GM21528 (cell line): ENCODE data around the gene SYT9.

Experiments
- ATAC-seq: cut with Tn5 transposase; IDR thresholded peaks from one replicate; pipeline ENCODE4 v1.9.1; 2021; ENCODE audit warnings: mild to moderate bottlenecking, moderate library complexity; ENCODE audit not compliant: unreplicated experiment, low FRiP score

SYT9 gene

GRCh38 chr11:7251836-7252682 lies at the start of gene SYT9:
Gene SYT9, plus strand, starts transcription at chr11:7251904. Its CDS starts 283 bp downstream, at chr11:7252187.
- ATAC-seq, result peak; percentile 74

GRCh38 chr11:7202412-7202811 lies 49.3 kb upstream of the SYT9 start:
- no peak for ATAC-seq

- ATAC-seq, result no peak
These were observed 46.9 kb upstream of the SYT9 start for GRCh38 chr11:7204778-7205177.

- no peak for ATAC-seq
These were observed 43.3 kb upstream of the SYT9 start for GRCh38 chr11:7208391-7208790.

- no peak for ATAC-seq
These were observed 32.2 kb upstream of the SYT9 start for GRCh38 chr11:7219491-7219890.

GRCh38 chr11:7220636-7221035 lies 31.1 kb upstream of the SYT9 start:
- no peak for ATAC-seq

- ATAC-seq, result no peak
These were observed 29.1 kb upstream of the SYT9 start for GRCh38 chr11:7222619-7223018.

GRCh38 chr11:7239877-7240276 lies 11.8 kb upstream of the SYT9 start:
- no peak for ATAC-seq

- no peak for ATAC-seq
These were observed 6.4 kb upstream of the SYT9 start for GRCh38 chr11:7245341-7245740.

- no peak for ATAC-seq
These were observed 5.5 kb upstream of the SYT9 start for GRCh38 chr11:7246179-7246578.

- ATAC-seq, result no peak
These were observed 1.5 kb upstream of the SYT9 start for GRCh38 chr11:7250166-7250565.

- ATAC-seq, result no peak
These were observed 243 bp upstream of the SYT9 start for GRCh38 chr11:7251487-7251835.

- ATAC-seq, result no peak
These were observed 1.0 kb downstream of the SYT9 start for GRCh38 chr11:7252683-7253213.

- no peak for ATAC-seq
These were observed 2.1 kb downstream of the SYT9 start for GRCh38 chr11:7253800-7254199.

GRCh38 chr11:7254731-7255291 lies 3.1 kb downstream of the SYT9 start:
- no peak for ATAC-seq

- no peak for ATAC-seq
These were observed 5.2 kb downstream of the SYT9 start for GRCh38 chr11:7256943-7257342.

GRCh38 chr11:7257724-7258123 lies 6.0 kb downstream of the SYT9 start:
- ATAC-seq, result no peak

GRCh38 chr11:7261578-7261977 lies 9.9 kb downstream of the SYT9 start:
- ATAC-seq, result no peak

GRCh38 chr11:7262672-7263071 lies 11.0 kb downstream of the SYT9 start:
- no peak for ATAC-seq

- ATAC-seq, result no peak
These were observed 12.1 kb downstream of the SYT9 start for GRCh38 chr11:7263842-7264241.

GRCh38 chr11:7268758-7269157 lies 17.1 kb downstream of the SYT9 start:
- no peak for ATAC-seq
